ENCODE measurements around the gene VPS33A.

Gene VPS33A

DNA sequence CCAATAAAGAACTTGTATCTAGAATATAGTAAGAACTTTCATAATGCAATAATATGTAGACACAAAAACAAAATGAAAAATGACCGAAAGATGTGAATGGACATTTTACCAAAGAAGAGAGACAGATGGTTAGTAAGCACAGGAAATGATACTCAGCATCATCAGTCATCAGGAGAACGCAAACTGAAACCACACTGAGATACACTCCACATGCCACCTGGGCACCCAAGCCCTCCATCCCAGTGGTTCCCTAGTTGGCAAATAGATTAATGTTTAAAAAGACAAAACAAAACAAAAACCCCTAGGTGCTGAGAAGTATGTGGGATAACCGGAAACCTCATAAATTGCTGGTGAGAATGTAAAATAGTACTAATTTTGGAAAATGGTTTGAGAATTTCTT is 26.8 kb upstream of the VPS33A start:
- in situ Hi-C loops (cut with MboI; ENCODE audit: low sequenced_read_pairs, unreplicated experiment): no loop called here
- peak; percentile 37 for DNase-seq (ENCODE audit: low spot score)
- TF ChIP-seq, protein P1, sequence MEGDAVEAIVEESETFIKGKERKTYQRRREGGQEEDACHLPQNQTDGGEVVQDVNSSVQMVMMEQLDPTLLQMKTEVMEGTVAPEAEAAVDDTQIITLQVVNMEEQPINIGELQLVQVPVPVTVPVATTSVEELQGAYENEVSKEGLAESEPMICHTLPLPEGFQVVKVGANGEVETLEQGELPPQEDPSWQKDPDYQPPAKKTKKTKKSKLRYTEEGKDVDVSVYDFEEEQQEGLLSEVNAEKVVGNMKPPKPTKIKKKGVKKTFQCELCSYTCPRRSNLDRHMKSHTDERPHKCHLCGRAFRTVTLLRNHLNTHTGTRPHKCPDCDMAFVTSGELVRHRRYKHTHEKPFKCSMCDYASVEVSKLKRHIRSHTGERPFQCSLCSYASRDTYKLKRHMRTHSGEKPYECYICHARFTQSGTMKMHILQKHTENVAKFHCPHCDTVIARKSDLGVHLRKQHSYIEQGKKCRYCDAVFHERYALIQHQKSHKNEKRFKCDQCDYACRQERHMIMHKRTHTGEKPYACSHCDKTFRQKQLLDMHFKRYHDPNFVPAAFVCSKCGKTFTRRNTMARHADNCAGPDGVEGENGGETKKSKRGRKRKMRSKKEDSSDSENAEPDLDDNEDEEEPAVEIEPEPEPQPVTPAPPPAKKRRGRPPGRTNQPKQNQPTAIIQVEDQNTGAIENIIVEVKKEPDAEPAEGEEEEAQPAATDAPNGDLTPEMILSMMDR (IDR thresholded peaks at IDR 0.05; ENCODE audit: borderline replicate concordance, control extremely low read depth, extremely low read depth, insufficient read depth, missing control alignments): no peak

DNA sequence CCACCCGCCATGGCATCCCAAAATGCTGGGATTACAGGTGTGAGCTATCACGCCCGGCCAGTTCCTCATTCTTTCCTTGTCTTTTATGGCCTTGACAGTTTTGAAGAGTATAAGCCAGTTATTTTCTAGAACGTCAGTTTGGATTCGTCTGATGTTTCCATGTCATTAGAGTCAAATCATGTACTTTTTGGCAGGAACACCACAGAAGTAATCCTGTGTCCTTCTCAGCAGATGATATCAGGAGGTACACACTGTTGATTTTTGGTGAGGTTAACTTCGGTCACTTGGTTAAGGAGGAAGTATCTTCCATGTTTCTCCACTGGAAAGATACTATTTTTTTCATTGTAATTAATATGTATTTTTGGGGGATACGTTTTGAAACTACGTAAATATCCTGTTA is 25.1 kb upstream of the VPS33A start:
- in situ Hi-C loops (cut with MboI; ENCODE audit: low sequenced_read_pairs, unreplicated experiment): no loop called here
- TF ChIP-seq, protein P1 (IDR thresholded peaks at IDR 0.05; ENCODE audit: borderline replicate concordance, control extremely low read depth, extremely low read depth, insufficient read depth, missing control alignments): no peak

DNA sequence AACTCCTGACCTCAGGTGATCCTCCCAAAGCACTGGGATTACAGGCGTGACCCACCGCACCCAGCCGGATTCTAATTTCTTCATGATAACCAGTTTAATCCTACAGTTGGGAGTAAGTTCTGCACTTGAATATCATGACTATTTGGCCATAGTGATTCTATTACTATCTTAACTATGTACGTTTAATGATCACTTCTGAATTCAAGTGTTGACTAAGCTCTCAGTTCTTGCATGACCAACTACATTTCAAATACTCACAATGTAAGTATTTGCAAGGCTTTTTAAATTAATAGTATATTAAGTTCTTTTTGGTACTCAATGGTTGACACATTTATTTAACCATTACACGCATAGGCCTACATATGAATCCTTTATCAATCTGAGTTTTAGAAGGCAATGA is 17.4 kb upstream of the VPS33A start:
- TF ChIP-seq, protein P1 (IDR thresholded peaks at IDR 0.05; ENCODE audit: borderline replicate concordance, control extremely low read depth, extremely low read depth, insufficient read depth, missing control alignments): no peak
- in situ Hi-C loops (cut with MboI; ENCODE audit: low sequenced_read_pairs, unreplicated experiment): no loop called here
- no peak for DNase-seq (ENCODE audit: low spot score)

More for the DNA sequence above, 25.1 kb upstream of the VPS33A start:
- no peak for DNase-seq (ENCODE audit: low spot score)

DNA sequence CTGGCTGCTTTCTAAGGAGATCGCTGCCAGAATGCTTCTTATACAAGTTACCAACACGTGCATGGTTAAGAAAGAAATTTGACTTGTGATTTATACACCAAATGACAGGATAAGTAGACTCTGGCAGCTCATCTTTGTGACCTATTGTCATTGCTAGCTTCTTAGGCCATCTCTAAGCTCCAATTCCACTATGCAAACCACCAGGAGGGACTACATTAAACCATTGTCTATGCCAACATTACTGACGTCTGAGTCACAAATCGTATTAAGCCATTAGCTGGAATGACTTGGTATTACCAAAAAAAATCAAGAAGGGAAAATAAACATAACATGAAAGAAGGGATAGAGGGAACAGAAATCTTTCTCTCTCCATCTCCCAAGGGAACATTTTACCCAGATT is 15.8 kb upstream of the VPS33A start:
- TF ChIP-seq, protein P1 (IDR thresholded peaks at IDR 0.05; ENCODE audit: borderline replicate concordance, control extremely low read depth, extremely low read depth, insufficient read depth, missing control alignments): no peak
- in situ Hi-C loops (cut with MboI; ENCODE audit: low sequenced_read_pairs, unreplicated experiment): no loop called here
- no peak for DNase-seq (ENCODE audit: low spot score)

DNA sequence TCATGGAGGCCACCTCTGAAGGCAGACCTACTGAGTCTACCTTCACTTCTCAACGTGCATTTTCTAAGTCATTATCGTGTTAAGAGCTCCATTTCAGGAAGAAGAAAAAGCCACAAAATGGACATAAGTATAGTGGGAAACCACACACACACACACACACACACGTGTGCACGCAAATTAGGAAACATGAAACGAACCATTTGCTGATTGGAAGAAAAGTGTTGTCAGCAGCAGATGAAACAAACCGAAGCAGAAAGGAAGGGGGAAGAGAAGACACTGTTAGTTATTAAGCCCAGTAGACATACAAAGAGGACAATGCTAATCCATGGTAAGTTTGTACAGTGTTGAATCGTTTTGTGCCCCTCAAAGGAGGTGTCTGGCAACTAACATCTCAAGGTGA is 9.9 kb upstream of the VPS33A start:
- TF ChIP-seq, protein P1 (IDR thresholded peaks at IDR 0.05; ENCODE audit: borderline replicate concordance, control extremely low read depth, extremely low read depth, insufficient read depth, missing control alignments): no peak
- DNase-seq (ENCODE audit: low spot score): no peak
- in situ Hi-C loops (cut with MboI; ENCODE audit: low sequenced_read_pairs, unreplicated experiment): no loop called here

DNA sequence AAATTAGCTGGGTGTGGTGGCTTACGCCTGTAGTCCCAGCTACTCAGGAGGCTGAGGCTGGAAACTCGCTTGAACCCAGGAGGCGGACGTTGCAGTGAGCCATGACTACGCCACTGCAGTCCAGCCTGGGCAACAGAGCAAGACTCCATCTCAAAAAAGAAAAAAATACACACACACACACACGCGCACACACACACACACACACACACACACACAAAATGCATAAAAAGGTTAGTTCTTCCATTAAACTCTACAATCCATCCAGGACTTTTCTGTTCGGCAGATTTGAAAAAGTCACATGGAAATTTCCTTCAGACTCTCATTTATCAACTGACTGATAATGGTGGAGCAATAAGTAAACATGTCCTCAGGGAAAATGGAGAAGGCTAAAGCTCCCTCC is 9.2 kb upstream of the VPS33A start:
- TF ChIP-seq, protein P1 (IDR thresholded peaks at IDR 0.05; ENCODE audit: borderline replicate concordance, control extremely low read depth, extremely low read depth, insufficient read depth, missing control alignments): no peak
- in situ Hi-C loops (cut with MboI; ENCODE audit: low sequenced_read_pairs, unreplicated experiment): no loop called here
- DNase-seq (ENCODE audit: low spot score): no peak

DNA sequence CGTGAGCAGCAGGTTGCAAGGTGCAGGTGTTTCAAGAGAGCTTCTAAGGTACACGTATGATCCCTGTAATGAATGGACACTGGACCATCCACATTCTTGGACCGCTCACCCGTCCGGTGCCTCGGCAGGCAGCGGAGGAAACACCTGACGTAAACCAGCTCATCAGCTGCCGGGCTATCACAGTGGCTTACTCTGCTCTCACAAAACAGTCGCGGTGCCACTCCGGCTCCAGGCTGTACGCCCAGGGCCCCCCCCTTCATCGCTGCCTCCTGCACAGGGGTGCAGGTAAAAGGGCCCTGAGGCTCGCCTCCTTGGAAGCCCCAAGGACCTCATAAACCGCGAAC is 436 bp downstream of the VPS33A start:
- in situ Hi-C loops (cut with MboI; ENCODE audit: low sequenced_read_pairs, unreplicated experiment): no loop called here
- TF ChIP-seq, protein P1 (IDR thresholded peaks at IDR 0.05; ENCODE audit: borderline replicate concordance, control extremely low read depth, extremely low read depth, insufficient read depth, missing control alignments): no peak
- no peak for DNase-seq (ENCODE audit: low spot score)

All from GM13976 (cell line).